Measurements from ENCODE around the gene HTN1.

GRCh38 chr4:70008771-70009170, 41.5 kb upstream of the HTN1 start:
- TF ChIP-seq CTCF (IDR thresholded peaks at IDR 0.05) (no peak), POLR2A (IDR thresholded peaks at IDR 0.05) (no peak)
